ENCODE measurements around the gene CDKN2B-AS1. TPM values are rescaled to one million over a fixed set of nuclear protein-coding genes. Genes with fewer than 3 reads are reported as not detected.

Gene CDKN2B-AS1
- total RNA-seq, 2 donors from 2014 or later = 39.7 to 73.7 TPM

GRCh38 chr9:21984101-21984500 lies 10.5 kb upstream of the CDKN2B-AS1 start:
- intact Hi-C loops (cut with DNase I) = no loop called here
- Histone ChIP-seq H3K27me3 (peaks cover 22% of the 10 kb centered on the region), H3K4me3 (no peak overlapping the region), H3K9ac (ENCODE audit: low read depth in 2 of 2, low read length in 2 of 2) (no peak overlapping the region), H3K9me3 (no peaks in the 10 kb centered on the region), H3K36me3 (no peaks in the 10 kb centered on the region), H3K27ac (no peak overlapping the region), H3K4me1 (no peaks in the 10 kb centered on the region)
- DNase-seq = no peak
- TF ChIP-seq CTCF (IDR thresholded peaks at IDR 0.05) = no peak

GRCh38 chr9:21985964-21986667 lies 8.5 kb upstream of the CDKN2B-AS1 start:
- TF ChIP-seq CTCF (IDR thresholded peaks at IDR 0.05) = no peak
- DNase-seq = no peak
- intact Hi-C loops (cut with DNase I) = no loop called here
- H3K4me3 ChIP-seq = no peak overlapping the region
- H3K27me3 ChIP-seq = peaks cover 18% of the 10 kb centered on the region
- H3K36me3 ChIP-seq = no peaks in the 10 kb centered on the region
- no peak overlapping the region for H3K9ac ChIP-seq (ENCODE audit: low read depth in 2 of 2, low read length in 2 of 2)
- no peaks in the 10 kb centered on the region for H3K4me1 ChIP-seq
- no peaks in the 10 kb centered on the region for H3K9me3 ChIP-seq
- H3K27ac ChIP-seq = no peak overlapping the region

GRCh38 chr9:21988056-21988990 lies 6.3 kb upstream of the CDKN2B-AS1 start:
- no peak overlapping the region for H3K4me3 ChIP-seq
- no peaks in the 10 kb centered on the region for H3K36me3 ChIP-seq
- DNase-seq = no peak
- H3K9ac ChIP-seq (ENCODE audit: low read depth in 2 of 2, low read length in 2 of 2) = no peak overlapping the region
- intact Hi-C loops (cut with DNase I) = no loop called here
- H3K4me1 ChIP-seq = no peaks in the 10 kb centered on the region
- peaks cover 18% of the 10 kb centered on the region for H3K27me3 ChIP-seq
- H3K27ac ChIP-seq = no peak overlapping the region
- no peaks in the 10 kb centered on the region for H3K9me3 ChIP-seq
- TF ChIP-seq CTCF (IDR thresholded peaks at IDR 0.05) = no peak

- H3K4me3 ChIP-seq = no peak overlapping the region
- H3K9ac ChIP-seq (ENCODE audit: low read depth in 2 of 2, low read length in 2 of 2) = no peak overlapping the region
- no peaks in the 10 kb centered on the region for H3K36me3 ChIP-seq
- H3K9me3 ChIP-seq = no peaks in the 10 kb centered on the region
- no peaks in the 10 kb centered on the region for H3K4me1 ChIP-seq
- TF ChIP-seq CTCF (IDR thresholded peaks at IDR 0.05) = no peak
- peaks cover 18% of the 10 kb centered on the region for H3K27me3 ChIP-seq
- H3K27ac ChIP-seq = no peak overlapping the region
- intact Hi-C loops (cut with DNase I) = no loop called here
- no peak for DNase-seq
Observed at GRCh38 chr9:21989440-21990189, 5.0 kb upstream of the CDKN2B-AS1 start.

Data from colonic mucosa (tissue), 4 donors.